H1 (cell line): Measurements from ENCODE around the gene IGF2BP3.

ENCODE experiments used
- BCL11A ChIP-seq, 2 experiments: IDR thresholded peaks; one replicate each; pipeline ENCODE4 v1.6.1; 2011; ENCODE audit warnings: low read depth in 2 of 2, low read length in 2 of 2, mild to moderate bottlenecking in 2 of 2
- MAX ChIP-seq: IDR thresholded peaks from 2 replicates; pipeline ENCODE4 v1.6.1; 2012; ENCODE audit warnings: inconsistent platforms
- POLR2A ChIP-seq, 2 experiments: IDR thresholded peaks; 1 replicate in 1 of 2; 2 replicates in 1 of 2; pipeline ENCODE4 v1.6.1; 2011; ENCODE audit warnings: low read depth in 2 of 2, low read length in 2 of 2, mild to moderate bottlenecking in 2 of 2; ENCODE audit errors: control extremely low read depth in 1 of 2
- POLR2AphosphoS5 ChIP-seq: IDR thresholded peaks from 2 replicates; pipeline ENCODE4 v1.6.1; 2011; ENCODE audit warnings: low read depth, low read length
- RFX5 ChIP-seq: IDR thresholded peaks from 2 replicates; pipeline ENCODE4 v1.6.1; 2011; ENCODE audit warnings: low read depth, low read length, improper control_type of control experiment, borderline replicate concordance
- SIX5 ChIP-seq: IDR thresholded peaks from 2 replicates; pipeline ENCODE4 v1.6.1; 2011; ENCODE audit warnings: mild to moderate bottlenecking, low read depth, low read length
- TF ChIP-seq, protein P1 (sequence below), 3 experiments: IDR thresholded peaks; 1 replicate in 2 of 3; 2 replicates in 1 of 3; pipeline versions ENCODE4 v1.5.1 to v1.6.1; 2011; ENCODE audit warnings: low read length in 3 of 3, mild to moderate bottlenecking in 3 of 3, inconsistent platforms in 2 of 3, low read depth in 1 of 3, moderate library complexity in 1 of 3; ENCODE audit not compliant: insufficient read depth in 1 of 3; ENCODE audit errors: control extremely low read depth in 1 of 3
- TF ChIP-seq, protein P2 (sequence below): IDR thresholded peaks from 2 replicates; pipeline ENCODE4 v1.6.1; 2012; ENCODE audit warnings: low read length, inconsistent platforms
- TF ChIP-seq, protein P3 (sequence below): IDR thresholded peaks from 2 replicates; pipeline ENCODE4 v1.6.1; 2011; ENCODE audit warnings: low read length, improper control_type of control experiment

DNA sequence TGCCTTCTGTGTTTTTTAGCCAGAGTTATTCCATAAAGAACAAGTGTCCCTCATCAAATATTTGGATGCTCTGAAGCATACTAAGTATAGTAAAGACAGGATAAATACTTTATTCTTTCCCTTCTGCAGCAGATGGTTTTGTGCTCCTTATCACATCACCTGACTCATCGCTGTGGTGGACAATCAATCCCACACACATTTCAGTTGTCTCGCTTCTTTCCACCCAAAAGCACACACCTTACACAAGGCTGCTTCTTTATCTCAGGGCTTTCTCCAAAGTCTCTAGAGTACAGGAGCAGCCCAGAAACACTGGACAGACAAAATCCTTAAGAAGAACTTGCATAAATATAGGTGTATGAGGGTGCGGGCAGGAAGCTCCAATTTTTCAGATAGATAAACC, 43.4 kb downstream of the IGF2BP3 start:
- TF ChIP-seq BCL11A (IDR thresholded peaks at IDR 0.05; ENCODE audit: low read depth in 2 of 2, low read length in 2 of 2): no peak
- TF ChIP-seq RFX5: no peak
- TF ChIP-seq, protein P1, sequence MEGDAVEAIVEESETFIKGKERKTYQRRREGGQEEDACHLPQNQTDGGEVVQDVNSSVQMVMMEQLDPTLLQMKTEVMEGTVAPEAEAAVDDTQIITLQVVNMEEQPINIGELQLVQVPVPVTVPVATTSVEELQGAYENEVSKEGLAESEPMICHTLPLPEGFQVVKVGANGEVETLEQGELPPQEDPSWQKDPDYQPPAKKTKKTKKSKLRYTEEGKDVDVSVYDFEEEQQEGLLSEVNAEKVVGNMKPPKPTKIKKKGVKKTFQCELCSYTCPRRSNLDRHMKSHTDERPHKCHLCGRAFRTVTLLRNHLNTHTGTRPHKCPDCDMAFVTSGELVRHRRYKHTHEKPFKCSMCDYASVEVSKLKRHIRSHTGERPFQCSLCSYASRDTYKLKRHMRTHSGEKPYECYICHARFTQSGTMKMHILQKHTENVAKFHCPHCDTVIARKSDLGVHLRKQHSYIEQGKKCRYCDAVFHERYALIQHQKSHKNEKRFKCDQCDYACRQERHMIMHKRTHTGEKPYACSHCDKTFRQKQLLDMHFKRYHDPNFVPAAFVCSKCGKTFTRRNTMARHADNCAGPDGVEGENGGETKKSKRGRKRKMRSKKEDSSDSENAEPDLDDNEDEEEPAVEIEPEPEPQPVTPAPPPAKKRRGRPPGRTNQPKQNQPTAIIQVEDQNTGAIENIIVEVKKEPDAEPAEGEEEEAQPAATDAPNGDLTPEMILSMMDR (IDR thresholded peaks at IDR 0.05; ENCODE audit: control extremely low read depth in 1 of 3, insufficient read depth in 1 of 3, low read depth in 1 of 3, low read length in 3 of 3): no peak
- TF ChIP-seq SIX5: no peak
- TF ChIP-seq, protein P2, sequence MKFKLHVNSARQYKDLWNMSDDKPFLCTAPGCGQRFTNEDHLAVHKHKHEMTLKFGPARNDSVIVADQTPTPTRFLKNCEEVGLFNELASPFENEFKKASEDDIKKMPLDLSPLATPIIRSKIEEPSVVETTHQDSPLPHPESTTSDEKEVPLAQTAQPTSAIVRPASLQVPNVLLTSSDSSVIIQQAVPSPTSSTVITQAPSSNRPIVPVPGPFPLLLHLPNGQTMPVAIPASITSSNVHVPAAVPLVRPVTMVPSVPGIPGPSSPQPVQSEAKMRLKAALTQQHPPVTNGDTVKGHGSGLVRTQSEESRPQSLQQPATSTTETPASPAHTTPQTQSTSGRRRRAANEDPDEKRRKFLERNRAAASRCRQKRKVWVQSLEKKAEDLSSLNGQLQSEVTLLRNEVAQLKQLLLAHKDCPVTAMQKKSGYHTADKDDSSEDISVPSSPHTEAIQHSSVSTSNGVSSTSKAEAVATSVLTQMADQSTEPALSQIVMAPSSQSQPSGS: no peak
- no peak for TF ChIP-seq POLR2AphosphoS5
- no peak for TF ChIP-seq MAX
- no peak for TF ChIP-seq POLR2A (IDR thresholded peaks at IDR 0.05; ENCODE audit: control extremely low read depth in 1 of 2, low read depth in 2 of 2, low read length in 2 of 2)
- TF ChIP-seq, protein P3, sequence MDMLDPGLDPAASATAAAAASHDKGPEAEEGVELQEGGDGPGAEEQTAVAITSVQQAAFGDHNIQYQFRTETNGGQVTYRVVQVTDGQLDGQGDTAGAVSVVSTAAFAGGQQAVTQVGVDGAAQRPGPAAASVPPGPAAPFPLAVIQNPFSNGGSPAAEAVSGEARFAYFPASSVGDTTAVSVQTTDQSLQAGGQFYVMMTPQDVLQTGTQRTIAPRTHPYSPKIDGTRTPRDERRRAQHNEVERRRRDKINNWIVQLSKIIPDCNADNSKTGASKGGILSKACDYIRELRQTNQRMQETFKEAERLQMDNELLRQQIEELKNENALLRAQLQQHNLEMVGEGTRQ: no peak
